SK-N-SH treated with all-trans-retinoic acid at 6 μM for 48 hours (cell line): Measurements from ENCODE around the gene PTPRD.

Experiments used
- ATAC-seq: fragments of 200-7000 bp; cut with Tn5 transposase; 3 replicates; pipeline ENCODE4 v1.9.1; 2020; ENCODE audit warnings: mild to moderate bottlenecking, moderate library complexity
- ARNTL ChIP-seq: fragments of 450-650 bp; formaldehyde crosslinking; IDR thresholded peaks from 2 replicates; pipeline ENCODE4 v1.5.0; 2020; ENCODE audit warnings: low read depth, mild to moderate bottlenecking, moderate library complexity, borderline replicate concordance
- BACH2 ChIP-seq: fragments of 250-450 bp; sonication (Bioruptor Pico); IDR thresholded peaks from 2 replicates; pipeline ENCODE4 v1.9.0; 2021; ENCODE audit warnings: mild to moderate bottlenecking, borderline replicate concordance
- CSDC2 ChIP-seq: fragments of 250-450 bp; sonication (Bioruptor Pico); IDR thresholded peaks from 2 replicates; pipeline ENCODE4 v1.5.0; 2020; ENCODE audit warnings: mild to moderate bottlenecking, moderate library complexity
- ESRRG ChIP-seq: fragments of 250-450 bp; sonication (Bioruptor Pico); IDR thresholded peaks from 2 replicates; pipeline ENCODE4 v1.6.1; 2021; ENCODE audit warnings: mild to moderate bottlenecking
- GLIS3 ChIP-seq: fragments of 250-450 bp; sonication (Bioruptor Pico); IDR thresholded peaks from 2 replicates; pipeline ENCODE4 v1.5.0; 2020; ENCODE audit warnings: mild to moderate bottlenecking, moderate library complexity
- ISL1 ChIP-seq: fragments of 250-450 bp; sonication (Bioruptor Pico); IDR thresholded peaks from 2 replicates; pipeline ENCODE4 v2.1.2; 2022; ENCODE audit warnings: mild to moderate bottlenecking, moderate library complexity
- OSR1 ChIP-seq: fragments of 250-450 bp; sonication (Bioruptor Pico); IDR thresholded peaks from 2 replicates; pipeline ENCODE4 v1.8.0; 2022; ENCODE audit warnings: moderate library complexity, mild to moderate bottlenecking, inconsistent platforms
- PPARA ChIP-seq: fragments of 250-450 bp; sonication (Bioruptor Pico); IDR thresholded peaks from 2 replicates; pipeline ENCODE4 v1.5.0; 2020; ENCODE audit warnings: mild to moderate bottlenecking, borderline replicate concordance
- RARB ChIP-seq: fragments of 250-450 bp; sonication (Bioruptor Pico); IDR thresholded peaks from 2 replicates; pipeline ENCODE4 v1.8.0; 2021; ENCODE audit warnings: mild to moderate bottlenecking, moderate library complexity
- SNAI2 ChIP-seq: fragments of 250-450 bp; sonication (Bioruptor Pico); IDR thresholded peaks from 2 replicates; pipeline ENCODE4 v1.5.0; 2020; ENCODE audit warnings: mild to moderate bottlenecking, moderate library complexity
- TCF4 ChIP-seq: fragments of 250-450 bp; sonication (Bioruptor Pico); IDR thresholded peaks from 2 replicates; pipeline ENCODE4 v1.8.0; 2021; ENCODE audit warnings: mild to moderate bottlenecking, moderate library complexity, borderline replicate concordance
- ZC3H10 ChIP-seq: fragments of 250-450 bp; sonication (Bioruptor Pico); IDR thresholded peaks from 2 replicates; pipeline ENCODE4 v1.5.1; 2021; ENCODE audit warnings: mild to moderate bottlenecking, moderate library complexity
- ZFP3 ChIP-seq: fragments of 250-450 bp; sonication (Bioruptor Pico); IDR thresholded peaks from 2 replicates; pipeline ENCODE4 v1.5.0; 2020; ENCODE audit warnings: mild to moderate bottlenecking, moderate library complexity
- ZFP30 ChIP-seq: fragments of 450-650 bp; formaldehyde crosslinking; IDR thresholded peaks from 2 replicates; pipeline ENCODE4 v1.5.0; 2022; ENCODE audit warnings: mild to moderate bottlenecking, moderate library complexity
- ZNF565 ChIP-seq: fragments of 450-650 bp; formaldehyde crosslinking; conservative IDR thresholded peaks from 2 replicates; pipeline ENCODE4 v1.5.0; 2020; ENCODE audit warnings: low read depth, mild to moderate bottlenecking, moderate library complexity
- ZNF70 ChIP-seq: fragments of 450-650 bp; formaldehyde crosslinking; IDR thresholded peaks from 2 replicates; pipeline ENCODE4 v1.5.0; 2020; ENCODE audit warnings: mild to moderate bottlenecking, moderate library complexity
- TF ChIP-seq, protein P1 (sequence below): fragments of 250-450 bp; sonication (Bioruptor Pico); IDR thresholded peaks from 2 replicates; pipeline ENCODE4 v1.8.0; 2020; ENCODE audit warnings: mild to moderate bottlenecking, moderate library complexity, borderline replicate concordance
- TF ChIP-seq, protein P2 (sequence below): fragments of 250-450 bp; sonication (Bioruptor Pico); IDR thresholded peaks from 2 replicates; pipeline ENCODE4 v1.5.0; 2020; ENCODE audit warnings: mild to moderate bottlenecking, moderate library complexity
- TF ChIP-seq, protein P3 (sequence below): fragments of 250-450 bp; sonication (Bioruptor Pico); IDR thresholded peaks from 2 replicates; pipeline ENCODE4 v1.8.0; 2021; ENCODE audit warnings: low read depth, mild to moderate bottlenecking, moderate library complexity, borderline replicate concordance
- TF ChIP-seq, protein P4 (sequence below): fragments of 250-450 bp; sonication (Bioruptor Pico); IDR thresholded peaks from 2 replicates; pipeline ENCODE4 v1.5.1; 2021; ENCODE audit warnings: mild to moderate bottlenecking, moderate library complexity

The PTPRD gene

DNA sequence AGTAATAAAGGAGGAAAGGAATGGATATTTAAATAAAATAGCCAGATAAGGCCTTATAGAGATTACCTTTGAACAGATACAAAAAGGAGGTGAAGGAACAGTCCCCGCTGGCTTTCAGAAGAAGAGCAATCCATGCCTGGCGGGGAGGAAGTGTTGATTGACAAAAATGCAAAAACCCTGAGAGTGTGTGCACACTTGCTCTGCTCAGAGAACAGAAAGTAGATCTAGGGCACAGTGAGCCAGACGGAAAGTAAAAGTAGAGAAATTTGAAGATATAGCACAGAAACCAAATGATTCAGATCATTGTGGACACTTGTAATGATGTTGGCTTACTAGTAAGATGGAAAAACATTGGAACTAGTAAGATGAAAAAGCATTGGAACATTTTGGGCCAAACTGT is 720.6 kb downstream of the PTPRD start:
- TF ChIP-seq ESRRG (no peak), BACH2 (no peak), ISL1 (no peak), ARNTL (no peak), ZFP3 (CRISPR knock-in tag) (no peak), ZC3H10 (CRISPR knock-in tag) (no peak), PPARA (CRISPR knock-in tag) (no peak), ZNF70 (CRISPR knock-in tag) (no peak), SNAI2 (no peak)
- TF ChIP-seq, protein P1, sequence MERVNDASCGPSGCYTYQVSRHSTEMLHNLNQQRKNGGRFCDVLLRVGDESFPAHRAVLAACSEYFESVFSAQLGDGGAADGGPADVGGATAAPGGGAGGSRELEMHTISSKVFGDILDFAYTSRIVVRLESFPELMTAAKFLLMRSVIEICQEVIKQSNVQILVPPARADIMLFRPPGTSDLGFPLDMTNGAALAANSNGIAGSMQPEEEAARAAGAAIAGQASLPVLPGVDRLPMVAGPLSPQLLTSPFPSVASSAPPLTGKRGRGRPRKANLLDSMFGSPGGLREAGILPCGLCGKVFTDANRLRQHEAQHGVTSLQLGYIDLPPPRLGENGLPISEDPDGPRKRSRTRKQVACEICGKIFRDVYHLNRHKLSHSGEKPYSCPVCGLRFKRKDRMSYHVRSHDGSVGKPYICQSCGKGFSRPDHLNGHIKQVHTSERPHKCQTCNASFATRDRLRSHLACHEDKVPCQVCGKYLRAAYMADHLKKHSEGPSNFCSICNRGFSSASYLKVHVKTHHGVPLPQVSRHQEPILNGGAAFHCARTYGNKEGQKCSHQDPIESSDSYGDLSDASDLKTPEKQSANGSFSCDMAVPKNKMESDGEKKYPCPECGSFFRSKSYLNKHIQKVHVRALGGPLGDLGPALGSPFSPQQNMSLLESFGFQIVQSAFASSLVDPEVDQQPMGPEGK: no peak
- TF ChIP-seq, protein P2, sequence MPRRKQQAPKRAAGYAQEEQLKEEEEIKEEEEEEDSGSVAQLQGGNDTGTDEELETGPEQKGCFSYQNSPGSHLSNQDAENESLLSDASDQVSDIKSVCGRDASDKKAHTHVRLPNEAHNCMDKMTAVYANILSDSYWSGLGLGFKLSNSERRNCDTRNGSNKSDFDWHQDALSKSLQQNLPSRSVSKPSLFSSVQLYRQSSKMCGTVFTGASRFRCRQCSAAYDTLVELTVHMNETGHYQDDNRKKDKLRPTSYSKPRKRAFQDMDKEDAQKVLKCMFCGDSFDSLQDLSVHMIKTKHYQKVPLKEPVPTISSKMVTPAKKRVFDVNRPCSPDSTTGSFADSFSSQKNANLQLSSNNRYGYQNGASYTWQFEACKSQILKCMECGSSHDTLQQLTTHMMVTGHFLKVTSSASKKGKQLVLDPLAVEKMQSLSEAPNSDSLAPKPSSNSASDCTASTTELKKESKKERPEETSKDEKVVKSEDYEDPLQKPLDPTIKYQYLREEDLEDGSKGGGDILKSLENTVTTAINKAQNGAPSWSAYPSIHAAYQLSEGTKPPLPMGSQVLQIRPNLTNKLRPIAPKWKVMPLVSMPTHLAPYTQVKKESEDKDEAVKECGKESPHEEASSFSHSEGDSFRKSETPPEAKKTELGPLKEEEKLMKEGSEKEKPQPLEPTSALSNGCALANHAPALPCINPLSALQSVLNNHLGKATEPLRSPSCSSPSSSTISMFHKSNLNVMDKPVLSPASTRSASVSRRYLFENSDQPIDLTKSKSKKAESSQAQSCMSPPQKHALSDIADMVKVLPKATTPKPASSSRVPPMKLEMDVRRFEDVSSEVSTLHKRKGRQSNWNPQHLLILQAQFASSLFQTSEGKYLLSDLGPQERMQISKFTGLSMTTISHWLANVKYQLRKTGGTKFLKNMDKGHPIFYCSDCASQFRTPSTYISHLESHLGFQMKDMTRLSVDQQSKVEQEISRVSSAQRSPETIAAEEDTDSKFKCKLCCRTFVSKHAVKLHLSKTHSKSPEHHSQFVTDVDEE: no peak
- TF ChIP-seq, protein P3, sequence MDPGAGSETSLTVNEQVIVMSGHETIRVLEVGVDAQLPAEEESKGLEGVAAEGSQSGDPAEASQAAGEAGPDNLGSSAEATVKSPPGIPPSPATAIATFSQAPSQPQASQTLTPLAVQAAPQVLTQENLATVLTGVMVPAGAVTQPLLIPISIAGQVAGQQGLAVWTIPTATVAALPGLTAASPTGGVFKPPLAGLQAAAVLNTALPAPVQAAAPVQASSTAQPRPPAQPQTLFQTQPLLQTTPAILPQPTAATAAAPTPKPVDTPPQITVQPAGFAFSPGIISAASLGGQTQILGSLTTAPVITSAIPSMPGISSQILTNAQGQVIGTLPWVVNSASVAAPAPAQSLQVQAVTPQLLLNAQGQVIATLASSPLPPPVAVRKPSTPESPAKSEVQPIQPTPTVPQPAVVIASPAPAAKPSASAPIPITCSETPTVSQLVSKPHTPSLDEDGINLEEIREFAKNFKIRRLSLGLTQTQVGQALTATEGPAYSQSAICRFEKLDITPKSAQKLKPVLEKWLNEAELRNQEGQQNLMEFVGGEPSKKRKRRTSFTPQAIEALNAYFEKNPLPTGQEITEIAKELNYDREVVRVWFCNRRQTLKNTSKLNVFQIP (CRISPR knock-in tag): no peak
- TF ChIP-seq, protein P4, sequence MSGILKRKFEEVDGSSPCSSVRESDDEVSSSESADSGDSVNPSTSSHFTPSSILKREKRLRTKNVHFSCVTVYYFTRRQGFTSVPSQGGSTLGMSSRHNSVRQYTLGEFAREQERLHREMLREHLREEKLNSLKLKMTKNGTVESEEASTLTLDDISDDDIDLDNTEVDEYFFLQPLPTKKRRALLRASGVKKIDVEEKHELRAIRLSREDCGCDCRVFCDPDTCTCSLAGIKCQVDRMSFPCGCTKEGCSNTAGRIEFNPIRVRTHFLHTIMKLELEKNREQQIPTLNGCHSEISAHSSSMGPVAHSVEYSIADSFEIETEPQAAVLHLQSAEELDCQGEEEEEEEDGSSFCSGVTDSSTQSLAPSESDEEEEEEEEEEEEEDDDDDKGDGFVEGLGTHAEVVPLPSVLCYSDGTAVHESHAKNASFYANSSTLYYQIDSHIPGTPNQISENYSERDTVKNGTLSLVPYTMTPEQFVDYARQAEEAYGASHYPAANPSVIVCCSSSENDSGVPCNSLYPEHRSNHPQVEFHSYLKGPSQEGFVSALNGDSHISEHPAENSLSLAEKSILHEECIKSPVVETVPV: no peak
- no peak for ATAC-seq

DNA sequence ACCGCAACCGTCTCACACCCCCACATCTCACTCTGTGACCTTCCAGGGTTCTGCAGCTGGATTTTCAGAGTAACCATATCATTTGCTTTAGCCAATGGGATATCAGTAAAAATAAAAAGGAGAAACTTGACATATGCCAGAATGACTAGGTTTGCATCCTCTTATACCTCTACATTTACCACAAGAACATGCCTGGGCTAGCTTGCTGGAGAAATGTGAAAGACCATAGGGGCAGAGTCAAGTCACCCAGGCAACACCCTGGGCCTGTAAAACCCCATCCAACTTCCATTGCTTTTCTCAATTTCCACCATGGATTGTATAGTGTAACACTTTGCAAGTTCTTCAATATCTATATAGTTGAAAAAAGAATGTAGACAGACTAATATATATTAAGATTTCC is 731.1 kb downstream of the PTPRD start:
- ATAC-seq: no peak
- TF ChIP-seq ZNF565 (no peak), GLIS3 (CRISPR knock-in tag) (no peak), RARB (CRISPR knock-in tag) (no peak)

DNA sequence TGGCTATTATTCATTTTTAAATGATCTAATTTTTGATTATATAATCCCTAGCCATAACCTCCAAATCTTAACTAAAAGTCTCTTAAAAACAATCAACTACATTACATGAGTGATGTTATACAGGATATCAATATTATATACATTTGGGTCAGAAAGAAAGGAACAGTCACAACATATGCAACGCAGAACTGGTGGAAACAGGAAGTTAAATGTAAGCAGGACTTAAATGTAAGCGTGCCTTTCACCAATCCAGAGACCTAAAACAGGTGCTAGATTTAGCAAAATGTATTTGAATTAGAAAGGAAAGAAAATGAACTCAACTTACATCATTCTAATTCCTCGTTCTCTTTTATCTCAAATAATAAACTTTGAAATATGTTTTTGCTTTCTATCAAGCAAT is 738.5 kb downstream of the PTPRD start:
- TF ChIP-seq ZFP30 (CRISPR knock-in tag) (no peak), PPARA (CRISPR knock-in tag) (no peak), TCF4 (CRISPR knock-in tag) (no peak), RARB (CRISPR knock-in tag) (no peak), ARNTL (no peak)
- TF ChIP-seq, protein P4: no peak
- TF ChIP-seq, protein P1: no peak
- no peak for ATAC-seq

DNA sequence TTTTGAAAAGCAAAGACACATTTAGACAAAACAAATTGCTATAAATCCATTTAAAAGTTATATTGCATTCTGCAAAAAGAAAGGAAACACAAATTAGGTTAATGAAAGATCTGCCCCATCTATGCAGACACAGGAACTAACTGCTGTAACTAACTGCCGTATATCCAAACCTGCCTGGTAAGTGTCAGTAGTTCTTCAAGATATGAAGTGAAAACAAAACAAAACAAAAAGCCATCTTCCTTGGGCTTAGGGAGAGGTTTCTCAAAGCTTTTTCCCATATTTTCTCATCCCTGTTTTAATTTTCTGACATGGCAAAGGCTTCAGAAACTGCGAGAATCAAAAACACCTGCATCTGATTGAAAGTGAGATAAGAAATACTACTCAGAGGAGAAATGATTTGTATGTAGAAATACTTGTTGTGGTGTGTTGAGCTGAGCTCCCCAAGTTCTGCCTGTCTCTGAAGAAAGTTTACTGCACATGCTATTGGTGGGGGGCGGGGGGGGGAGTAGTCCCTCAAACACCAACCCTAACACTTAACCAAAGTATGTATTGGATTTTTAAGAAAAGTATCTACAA is 750.5 kb downstream of the PTPRD start:
- ATAC-seq: no peak
- TF ChIP-seq SNAI2 (no peak), ZFP3 (CRISPR knock-in tag) (no peak), GLIS3 (CRISPR knock-in tag) (no peak), ESRRG (no peak), CSDC2 (CRISPR knock-in tag) (no peak), TCF4 (CRISPR knock-in tag) (no peak), OSR1 (CRISPR knock-in tag) (no peak)
- TF ChIP-seq, protein P1: no peak
- TF ChIP-seq, protein P3 (CRISPR knock-in tag): no peak
